SK-N-MC (cell line): ENCODE data around the gene SDCBP2.
"Not testable (repeated sequence)": the region's sequence is repeated elsewhere in the genome, so short reads cannot be mapped to it uniquely, and the experiment has no call there.

Source experiments
- DNase-seq: peaks from one replicate; pipeline ENCODE4 v3.0.0-alpha.2; 2011; ENCODE audit warnings: low read depth, low spot score
- H3K27ac ChIP-seq: fragments of 200-600 bp; sonication (generic); 2 replicates; pipeline ENCODE4 v1.5.1; 2016; ENCODE audit warnings: mixed run types
- H3K36me3 ChIP-seq: fragments of 200-600 bp; sonication (generic); 2 replicates; pipeline ENCODE4 v1.6.1; 2017; ENCODE audit warnings: antibody characterized with exemption, low read length, mixed read lengths; ENCODE audit not compliant: insufficient read depth
- H3K4me3 ChIP-seq: fragments of 200-600 bp; sonication (generic); 2 replicates; pipeline ENCODE4 v1.5.1; 2016
- H3K9ac ChIP-seq: fragments of 200-600 bp; sonication (generic); 2 replicates; pipeline ENCODE4 v1.8.0; 2017; ENCODE audit warnings: mixed run types, mixed read lengths; ENCODE audit not compliant: insufficient read length
- H3K9me3 ChIP-seq: fragments of 200-600 bp; sonication (generic); 2 replicates; pipeline ENCODE4 v1.6.1; 2017; ENCODE audit warnings: low read depth, mild to moderate bottlenecking, antibody characterized with exemption, low read length, moderate library complexity, mixed read lengths
- EZH2 ChIP-seq: fragments of 200-600 bp; sonication (generic); IDR thresholded peaks from one replicate; pipeline ENCODE4 v1.6.1; 2017; ENCODE audit warnings: antibody characterized with exemption
- FOXP2 ChIP-seq: optimal IDR thresholded peaks from 2 replicates; pipeline ENCODE3; 2011; ENCODE audit warnings: mild to moderate bottlenecking, moderate library complexity; ENCODE audit not compliant: insufficient read depth; ENCODE audit errors: extremely low read length, control extremely low read depth
- POLR2AphosphoS5 ChIP-seq: IDR thresholded peaks from 2 replicates; pipeline ENCODE4 v1.6.1; 2012; ENCODE audit warnings: mild to moderate bottlenecking, low read depth, low read length, borderline replicate concordance

Gene SDCBP2

GRCh38 chr20:1345030-1345755 lies 16.3 kb upstream of the SDCBP2 start:
- 0 out of 2 replicates have a peak, but pooled peaks cover 3% of the 10 kb centered on the region for H3K9me3 ChIP-seq
- H3K9ac ChIP-seq: no peak overlapping the region
- H3K4me3 ChIP-seq: no peak overlapping the region
- no peak overlapping the region for H3K27ac ChIP-seq
- DNase-seq: no peak
- TF ChIP-seq EZH2: no peak
- TF ChIP-seq POLR2AphosphoS5: no peak
- TF ChIP-seq FOXP2: no peak
- no peaks in the 10 kb centered on the region for H3K36me3 ChIP-seq

GRCh38 chr20:1343446-1344124 lies 14.6 kb upstream of the SDCBP2 start:
- H3K4me3 ChIP-seq, DNase-seq, H3K9ac ChIP-seq, H3K9me3 ChIP-seq, H3K36me3 ChIP-seq, H3K27ac ChIP-seq: not testable (repeated sequence)

GRCh38 chr20:1341561-1342265 lies 12.8 kb upstream of the SDCBP2 start:
- no peaks in the 10 kb centered on the region for H3K36me3 ChIP-seq
- no peak for DNase-seq
- H3K9ac ChIP-seq: no peak overlapping the region
- TF ChIP-seq POLR2AphosphoS5: no peak
- TF ChIP-seq EZH2: no peak
- no peak for TF ChIP-seq FOXP2
- no peaks in the 10 kb centered on the region for H3K9me3 ChIP-seq
- H3K27ac ChIP-seq: no peak overlapping the region
- no peak overlapping the region for H3K4me3 ChIP-seq

- no peaks in the 10 kb centered on the region; the same call in 1 of the 2 replicates for H3K36me3 ChIP-seq
- no peak overlapping the region for H3K4me3 ChIP-seq
- TF ChIP-seq POLR2AphosphoS5: no peak
- TF ChIP-seq FOXP2: no peak
- no peak for TF ChIP-seq EZH2
- no peak for DNase-seq
- no peak overlapping the region for H3K9ac ChIP-seq
- no peaks in the 10 kb centered on the region for H3K9me3 ChIP-seq
- H3K27ac ChIP-seq: no peak overlapping the region
Observed at GRCh38 chr20:1338801-1339200, 9.9 kb upstream of the SDCBP2 start.

GRCh38 chr20:1338096-1338495 lies 9.2 kb upstream of the SDCBP2 start:
- no peak for TF ChIP-seq EZH2
- no peak for TF ChIP-seq FOXP2
- no peak for TF ChIP-seq POLR2AphosphoS5
- Histone ChIP-seq H3K9ac (no peak overlapping the region), H3K9me3 (no peaks in the 10 kb centered on the region), H3K36me3 (no peaks in the 10 kb centered on the region; the same call in 1 of the 2 replicates), H3K4me3 (no peak overlapping the region), H3K27ac (no peak overlapping the region)
- DNase-seq: no peak

- no peak for DNase-seq
- TF ChIP-seq POLR2AphosphoS5 (no peak), FOXP2 (no peak), EZH2 (no peak)
- Histone ChIP-seq H3K9me3 (no peaks in the 10 kb centered on the region), H3K4me3 (no peak overlapping the region), H3K9ac (no peak overlapping the region), H3K27ac (no peak overlapping the region), H3K36me3 (peaks cover 5% of the 10 kb centered on the region; the same call in 1 of the 2 replicates)
Observed at GRCh38 chr20:1337441-1337840, 8.5 kb upstream of the SDCBP2 start.

- H3K4me3 ChIP-seq: no peak overlapping the region
- no peaks in the 10 kb centered on the region for H3K9me3 ChIP-seq
- no peak for TF ChIP-seq FOXP2
- TF ChIP-seq POLR2AphosphoS5: peak; percentile 27; the same call in 1 of the 2 replicates
- TF ChIP-seq EZH2: no peak
- H3K27ac ChIP-seq: no peak overlapping the region
- peaks cover 5% of the 10 kb centered on the region; the same call in 1 of the 2 replicates for H3K36me3 ChIP-seq
- H3K9ac ChIP-seq: no peak overlapping the region
- DNase-seq: no peak
Observed at GRCh38 chr20:1336699-1337367, 7.9 kb upstream of the SDCBP2 start.

GRCh38 chr20:1335961-1336698 lies 7.2 kb upstream of the SDCBP2 start:
- no peak for DNase-seq
- H3K9ac ChIP-seq: no peak overlapping the region
- no peak overlapping the region for H3K27ac ChIP-seq
- H3K4me3 ChIP-seq: no peak overlapping the region
- TF ChIP-seq POLR2AphosphoS5: no peak; the same call in 1 of the 2 replicates
- no peak for TF ChIP-seq EZH2
- TF ChIP-seq FOXP2: no peak
- peaks cover 5% of the 10 kb centered on the region; the same call in 1 of the 2 replicates for H3K36me3 ChIP-seq
- H3K9me3 ChIP-seq: no peaks in the 10 kb centered on the region
